Measurements from ENCODE around the gene GTSE1. TPM values are rescaled to one million over a fixed set of nuclear protein-coding genes. Genes with fewer than 3 reads are reported as not detected.

The GTSE1 gene
- total RNA-seq, 1 donor from 2014 or later, result 0.99 TPM

DNA sequence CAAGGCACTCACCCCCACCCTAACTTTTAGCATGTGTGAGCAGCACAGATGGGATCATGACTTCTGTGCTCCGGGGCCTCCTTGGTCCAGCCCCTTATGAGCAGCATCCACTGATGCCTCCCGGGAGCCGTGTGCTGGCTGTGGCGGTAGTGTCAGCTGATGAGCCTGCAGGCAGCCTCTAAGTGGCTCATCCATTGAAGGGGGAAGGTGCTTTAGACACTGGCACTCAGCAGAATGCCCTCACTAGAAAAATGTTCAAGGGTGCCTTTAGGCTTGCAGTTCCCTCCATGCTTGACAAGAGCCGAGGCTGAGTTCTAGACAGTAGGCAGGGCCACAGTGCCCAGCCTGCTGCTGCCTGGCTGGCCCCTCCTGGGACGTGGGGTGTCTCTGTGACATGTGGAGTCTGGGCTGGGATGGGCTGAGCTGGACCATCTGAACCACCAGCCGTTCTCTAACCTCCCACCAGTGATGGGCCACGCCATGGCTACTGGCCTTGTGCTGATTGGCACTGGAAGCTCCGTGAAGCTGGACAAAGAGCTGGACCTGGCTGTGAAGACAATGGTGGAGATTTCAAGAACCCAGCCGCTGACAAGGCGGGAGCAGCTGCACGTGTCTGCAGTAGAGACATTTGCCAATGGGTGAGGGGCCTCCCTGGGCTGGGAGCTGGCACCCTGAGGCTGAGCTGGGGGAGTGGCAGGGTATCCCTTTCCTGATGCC lies 23.1 kb upstream of the GTSE1 start:
- no peak for DNase-seq (ENCODE audit: low read depth in 2 of 2)

DNA sequence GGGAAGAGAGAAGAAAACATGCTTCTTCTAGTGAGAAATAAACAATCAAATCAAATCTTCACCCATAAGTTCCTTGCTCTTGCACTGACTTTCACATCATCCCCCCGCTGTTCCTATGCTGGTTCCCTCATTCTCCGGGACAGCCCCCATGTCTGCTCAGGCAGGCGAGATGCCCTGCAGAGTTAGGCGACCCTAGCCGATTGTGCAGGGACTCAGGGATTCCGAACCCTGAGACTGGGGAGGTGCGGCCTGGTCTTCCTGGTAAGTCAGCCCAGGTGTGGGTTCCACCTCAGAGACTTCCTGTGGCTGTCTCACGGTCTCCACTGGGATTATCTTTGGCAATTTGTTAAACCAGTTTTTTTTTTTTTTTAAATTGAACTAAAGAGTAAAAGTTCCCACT lies 22.3 kb upstream of the GTSE1 start:
- no peak for DNase-seq (ENCODE audit: low read depth in 2 of 2)

DNA sequence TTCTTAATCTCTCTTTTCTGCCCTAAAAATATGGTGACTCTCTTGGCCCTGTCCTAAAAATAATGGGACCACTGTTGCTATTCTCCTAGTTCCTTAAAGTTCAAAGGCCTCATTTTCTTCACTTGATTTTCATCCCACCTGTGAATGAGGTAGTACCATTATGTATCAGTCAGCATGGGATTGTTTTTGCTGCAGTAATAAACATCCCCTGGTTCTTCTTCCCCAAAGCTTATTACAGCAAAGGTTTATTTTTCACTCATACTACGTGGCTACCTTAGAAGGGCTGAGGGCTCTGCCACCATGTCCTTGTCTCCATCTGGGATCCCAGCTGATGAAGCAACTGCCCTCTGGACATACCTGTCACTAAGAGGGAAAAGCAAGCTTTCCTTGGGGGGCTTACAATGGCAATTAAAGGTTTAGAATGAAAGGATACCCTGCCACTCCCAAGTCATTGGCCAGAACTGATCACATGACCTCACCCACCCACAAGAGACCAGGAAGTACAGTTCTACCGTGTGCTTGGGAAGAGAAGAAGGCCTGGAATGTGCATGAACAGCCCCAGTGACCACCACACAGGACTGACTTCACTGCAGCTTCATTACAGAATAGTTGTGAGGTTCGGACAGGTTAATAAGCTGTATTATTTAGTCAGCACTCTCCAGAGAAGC lies 21.1 kb upstream of the GTSE1 start:
- no peak for DNase-seq (ENCODE audit: low read depth in 2 of 2)

DNA sequence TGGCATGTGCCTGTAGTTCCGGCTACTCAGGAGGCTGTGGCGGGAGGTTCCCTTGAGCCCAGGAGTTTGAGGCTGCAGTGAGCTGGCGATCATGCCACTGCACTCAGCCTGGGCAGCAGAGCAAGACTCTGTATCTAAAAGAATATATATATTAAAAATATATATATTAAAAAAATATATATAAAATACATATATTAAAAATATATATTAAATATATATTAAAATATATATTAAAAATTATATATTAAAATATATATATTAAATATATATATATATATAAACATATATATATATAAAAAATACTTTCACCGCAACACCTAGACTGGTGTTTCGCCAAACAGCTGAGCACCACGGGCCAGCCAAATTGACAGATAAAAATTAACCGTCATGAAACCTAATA lies 20.1 kb upstream of the GTSE1 start:
- no peak for DNase-seq (ENCODE audit: low read depth in 2 of 2)

DNA sequence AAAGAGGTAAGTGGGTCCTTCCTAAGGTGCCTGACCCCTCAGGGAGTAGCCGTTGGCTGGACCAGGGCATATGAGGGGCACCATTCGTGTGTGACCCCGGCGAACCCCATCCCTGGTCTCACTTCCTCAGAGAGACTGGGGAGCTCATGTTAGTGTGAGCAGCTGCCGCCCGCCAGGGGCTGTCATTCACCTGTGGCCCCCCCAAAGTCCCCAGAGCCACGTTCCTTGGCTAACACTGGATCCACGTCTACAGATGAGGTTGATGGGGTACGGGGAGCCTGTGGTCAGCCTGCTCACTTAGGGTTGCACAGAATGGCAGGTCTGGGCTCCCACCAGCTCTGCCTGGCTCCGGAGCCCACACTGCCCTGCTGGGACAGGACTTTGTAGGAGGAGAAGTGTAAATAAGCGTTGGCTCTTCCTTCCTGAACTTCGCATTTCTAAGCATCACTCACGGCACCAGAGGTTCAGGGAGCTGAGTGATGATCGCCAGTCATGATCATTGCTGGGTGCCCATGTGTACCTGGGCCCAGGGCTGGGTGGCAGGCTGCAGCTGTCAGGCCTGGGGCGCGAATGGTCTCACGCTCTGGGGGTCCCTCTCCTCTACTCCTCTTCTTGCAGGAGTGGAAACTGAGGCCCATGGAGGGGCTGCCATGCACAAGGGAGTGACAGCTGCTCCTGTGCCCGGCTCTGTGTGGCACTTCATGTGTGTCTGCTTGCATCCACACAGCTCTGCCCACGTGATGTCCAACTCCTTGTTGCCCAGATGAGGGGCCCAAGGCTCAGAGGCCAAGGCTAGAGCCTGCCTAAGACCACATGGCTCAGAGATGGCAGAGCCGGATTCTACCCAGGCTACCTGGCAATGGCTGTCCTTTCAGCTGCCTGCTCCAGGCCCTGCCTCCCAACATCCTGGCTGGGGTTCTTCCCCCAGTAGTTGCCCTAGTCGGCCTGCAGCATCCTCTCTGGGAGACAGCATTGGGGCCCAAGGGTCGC lies 17.7 kb upstream of the GTSE1 start:
- DNase-seq (ENCODE audit: low read depth in 2 of 2), result no peak

DNA sequence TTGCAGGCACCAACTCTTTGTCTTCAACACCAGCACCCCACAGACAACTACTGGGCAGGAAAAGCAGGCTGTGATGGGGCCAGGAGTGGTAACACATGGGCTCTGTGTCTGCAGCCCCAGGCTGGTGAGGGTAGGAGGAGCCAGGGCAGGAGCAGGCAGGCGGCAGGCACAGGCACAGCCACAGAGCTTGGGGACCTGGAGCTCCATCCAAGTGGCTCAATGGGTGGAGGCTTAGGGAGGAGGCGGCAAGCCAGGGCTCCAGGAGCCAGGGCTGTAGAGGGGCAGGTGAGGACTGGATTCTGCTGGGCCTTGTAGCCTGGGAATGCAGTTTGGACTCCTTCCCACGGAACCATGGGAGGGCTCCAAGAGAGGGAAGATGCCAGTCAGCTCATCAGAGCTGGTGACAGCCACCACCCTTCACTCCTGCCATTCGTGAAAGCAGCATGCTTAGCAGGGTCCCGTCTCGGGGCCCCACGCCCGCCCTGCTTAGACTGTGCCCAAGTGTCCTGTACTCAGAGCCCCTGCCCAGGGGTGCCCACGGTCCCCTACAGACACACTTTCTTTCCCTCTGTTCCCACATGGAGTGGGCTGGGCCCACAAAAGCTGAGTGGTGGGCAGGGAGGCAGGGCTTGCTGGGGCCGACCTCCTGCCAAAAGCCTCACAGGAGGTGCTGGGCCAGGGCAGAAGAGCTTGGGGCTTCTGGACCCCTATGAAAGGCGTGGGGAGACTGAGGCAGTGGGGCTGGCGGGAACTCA lies 16.4 kb upstream of the GTSE1 start:
- DNase-seq (ENCODE audit: low read depth in 2 of 2), result no peak

DNA sequence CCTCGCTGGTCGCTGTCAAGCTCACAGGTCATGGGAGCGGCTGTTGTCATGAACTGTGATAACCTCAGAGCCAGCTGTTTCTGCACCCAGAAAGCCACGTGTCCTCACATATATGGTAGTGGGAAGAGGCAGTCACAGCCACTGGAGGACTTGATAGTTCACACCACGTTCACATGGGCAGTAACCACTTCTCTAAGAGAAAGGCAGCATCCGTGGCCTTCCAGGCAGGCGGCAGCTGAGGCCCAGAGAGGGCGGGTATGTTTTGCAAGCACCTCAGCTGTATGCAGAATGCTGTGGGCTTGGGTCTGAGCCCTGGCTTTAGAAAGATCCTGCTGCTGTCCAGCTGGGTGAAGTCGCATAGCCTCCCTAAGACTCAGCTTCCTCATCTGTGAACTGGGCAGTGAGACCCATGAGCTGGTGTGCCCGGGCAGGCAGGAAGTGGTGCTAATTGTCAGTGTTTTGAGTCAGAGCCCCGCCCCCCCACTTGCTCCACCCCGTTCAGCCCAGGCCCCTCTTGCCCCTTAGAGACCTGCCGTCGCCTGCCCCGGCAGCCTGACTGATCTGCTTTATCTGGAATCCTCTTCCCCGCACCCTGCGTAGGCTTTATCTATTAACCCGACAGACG lies 15.6 kb upstream of the GTSE1 start:
- no peak for DNase-seq (ENCODE audit: low read depth in 2 of 2)

DNA sequence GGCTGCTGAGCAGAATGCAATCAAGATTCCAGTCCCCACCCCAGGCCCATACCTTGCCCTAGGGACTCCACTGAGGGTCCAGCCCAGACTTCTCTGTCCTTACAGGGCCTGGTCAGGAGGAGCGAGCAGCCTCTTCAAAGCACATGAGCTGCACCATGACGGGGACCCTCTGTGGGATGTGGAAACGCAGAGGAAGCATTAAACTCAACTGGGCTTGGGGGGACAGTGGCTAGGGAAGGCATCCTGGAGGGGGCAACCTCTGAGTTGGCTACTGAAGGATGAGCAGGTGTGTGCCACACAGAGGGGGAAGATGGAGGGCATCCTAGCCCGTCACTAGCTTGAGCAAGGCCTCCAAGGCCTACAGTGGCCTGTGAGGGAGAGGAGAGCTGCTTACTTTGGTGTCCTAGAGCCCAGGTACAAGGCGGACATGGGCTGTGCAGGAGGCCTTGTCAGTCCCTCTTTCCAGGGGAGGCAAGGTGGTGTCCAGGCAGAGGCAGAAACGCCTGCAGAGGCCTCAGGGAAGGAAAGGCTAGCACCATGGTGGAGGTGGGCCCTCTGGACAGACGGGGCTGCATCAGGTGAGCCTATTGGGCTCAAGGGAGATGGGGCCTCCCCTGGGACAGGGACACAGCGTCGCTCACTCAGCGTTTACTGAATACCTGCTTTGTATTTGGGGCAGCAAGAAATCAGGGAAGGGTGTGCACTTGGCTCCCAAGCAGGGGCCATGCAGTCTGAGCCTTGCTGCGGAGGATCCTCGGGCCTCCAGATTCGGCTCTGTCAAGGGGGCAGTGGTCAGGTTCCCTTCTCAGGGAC lies 14.6 kb upstream of the GTSE1 start:
- DNase-seq (ENCODE audit: low read depth in 2 of 2), result no peak

DNA sequence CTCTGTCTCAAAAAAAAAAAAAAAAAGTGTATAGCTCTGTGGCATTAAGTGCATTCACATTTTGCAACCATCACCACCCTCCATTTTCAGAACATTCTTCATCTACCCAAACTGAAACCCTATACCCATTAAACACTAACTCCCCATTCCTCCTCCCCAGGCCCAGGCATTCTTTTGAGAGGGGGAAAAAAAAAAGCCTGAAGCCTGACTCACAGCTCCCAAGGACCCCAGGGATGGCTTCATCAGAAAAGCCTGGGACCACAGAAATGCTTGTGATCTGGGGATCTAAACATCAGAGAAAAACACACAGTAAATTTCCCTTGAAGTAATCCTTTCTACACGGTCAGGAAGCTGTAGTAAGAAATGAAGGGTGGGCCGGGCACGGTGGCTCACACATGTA lies 10.7 kb upstream of the GTSE1 start:
- DNase-seq (ENCODE audit: low read depth in 2 of 2), result no peak

DNA sequence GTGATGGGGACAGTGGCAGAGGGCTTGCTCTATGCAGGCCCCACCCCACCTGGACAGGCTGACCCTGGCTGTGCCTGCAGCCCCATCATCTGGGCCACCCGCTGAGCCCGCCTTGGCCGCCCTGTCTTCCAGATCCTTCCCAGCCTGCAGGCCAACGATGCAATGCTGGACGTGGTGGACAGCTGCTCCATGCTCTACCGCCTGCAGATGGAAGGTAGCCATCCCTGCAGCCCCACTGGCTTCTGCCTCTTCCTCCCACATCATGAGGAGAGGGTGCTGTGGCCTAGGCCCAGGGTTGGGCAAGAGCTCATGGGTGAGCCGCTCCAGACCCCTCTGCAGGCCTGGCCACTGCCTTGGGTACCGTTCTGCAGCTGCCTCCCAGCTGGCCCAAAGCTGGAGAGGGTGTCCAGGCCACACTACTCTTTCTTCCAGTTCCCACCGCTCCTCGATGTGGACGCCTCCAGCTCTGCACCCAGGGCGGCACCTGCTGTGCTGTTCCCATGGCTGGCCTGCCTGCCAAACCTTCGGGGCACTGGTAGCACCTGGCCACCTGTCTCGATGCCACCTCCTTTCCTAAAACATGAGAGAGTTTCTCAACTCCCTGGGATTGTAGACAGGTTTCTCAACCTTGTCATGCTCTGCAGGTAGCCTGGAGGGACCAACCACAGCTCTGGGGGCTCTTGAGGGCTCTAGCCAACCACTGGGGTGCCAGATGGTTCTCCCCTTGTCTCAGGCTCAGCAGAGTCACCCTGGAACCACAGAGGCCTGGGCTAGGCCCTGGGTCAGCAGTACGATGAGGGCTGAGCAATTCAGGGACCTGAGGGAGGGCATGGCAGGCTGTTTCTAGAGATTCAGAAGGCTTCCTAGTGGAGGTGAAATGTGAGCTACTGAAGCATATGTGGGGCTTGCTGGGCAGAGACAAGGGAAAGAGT lies 9.5 kb upstream of the GTSE1 start:
- DNase-seq (ENCODE audit: low read depth in 2 of 2), result no peak

DNA sequence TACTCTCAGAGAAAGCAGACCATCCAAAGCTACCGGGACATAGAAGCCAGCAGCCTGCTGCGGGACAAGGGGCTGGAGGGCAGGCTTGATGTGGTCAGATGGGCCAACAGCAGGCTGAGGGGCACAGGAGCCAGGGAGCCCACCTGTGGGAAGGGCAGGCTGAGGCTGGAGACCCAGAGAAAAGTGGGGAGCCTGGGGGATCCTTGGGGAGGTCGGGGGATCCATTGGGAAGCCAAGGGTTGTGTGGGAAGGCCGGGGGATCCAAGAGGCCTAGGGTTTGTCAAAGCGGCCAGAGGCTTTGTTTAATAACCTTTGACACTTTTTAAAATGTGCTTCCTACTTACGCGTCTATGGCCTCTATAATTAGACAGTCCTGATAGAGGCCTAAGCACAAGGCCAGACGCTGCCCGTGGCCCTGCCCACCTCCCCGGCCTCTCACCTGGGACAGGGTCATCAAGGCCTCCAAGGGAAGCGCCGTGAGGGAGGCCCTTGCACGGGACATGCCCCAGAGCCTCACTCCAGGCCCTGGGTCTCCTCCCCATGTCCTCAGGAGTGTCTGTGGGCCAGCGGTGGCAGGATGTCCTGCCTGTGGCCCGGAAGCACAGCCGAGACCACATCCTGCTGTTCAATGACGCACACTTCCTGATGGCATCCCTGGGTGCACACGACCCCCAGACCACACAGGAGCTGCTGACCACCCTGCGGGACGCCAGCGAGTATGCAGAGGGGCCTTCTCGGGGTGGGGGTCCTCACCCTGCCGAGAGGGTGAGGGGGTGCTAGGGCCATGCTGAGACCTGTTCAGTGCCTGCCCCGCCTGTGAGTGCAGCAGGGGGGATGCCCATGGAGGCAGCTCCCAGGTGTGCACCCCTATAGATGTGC lies 8.6 kb upstream of the GTSE1 start:
- DNase-seq (ENCODE audit: low read depth in 2 of 2), result peak; percentile 61 to 72

DNA sequence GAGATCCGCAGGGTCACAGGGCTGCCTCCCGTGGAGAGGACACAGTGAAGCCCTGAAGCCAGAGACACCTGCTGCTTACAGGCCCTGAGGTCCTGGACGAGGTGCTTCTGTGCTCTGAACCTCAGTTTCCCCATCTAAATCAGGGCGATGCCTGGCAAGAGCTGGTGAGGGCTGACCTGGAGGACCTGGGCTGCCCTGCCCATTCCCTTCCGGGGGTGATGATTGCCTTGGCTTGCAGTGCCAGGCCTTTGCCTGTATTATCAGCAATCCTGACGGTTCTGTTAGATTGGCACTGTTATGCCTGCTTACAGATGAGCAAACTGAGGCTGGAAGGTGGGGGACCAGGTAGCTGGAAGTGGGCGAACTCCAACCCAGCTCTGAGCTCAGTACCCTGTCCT lies 7.8 kb upstream of the GTSE1 start:
- DNase-seq (ENCODE audit: low read depth in 2 of 2), result no peak

DNA sequence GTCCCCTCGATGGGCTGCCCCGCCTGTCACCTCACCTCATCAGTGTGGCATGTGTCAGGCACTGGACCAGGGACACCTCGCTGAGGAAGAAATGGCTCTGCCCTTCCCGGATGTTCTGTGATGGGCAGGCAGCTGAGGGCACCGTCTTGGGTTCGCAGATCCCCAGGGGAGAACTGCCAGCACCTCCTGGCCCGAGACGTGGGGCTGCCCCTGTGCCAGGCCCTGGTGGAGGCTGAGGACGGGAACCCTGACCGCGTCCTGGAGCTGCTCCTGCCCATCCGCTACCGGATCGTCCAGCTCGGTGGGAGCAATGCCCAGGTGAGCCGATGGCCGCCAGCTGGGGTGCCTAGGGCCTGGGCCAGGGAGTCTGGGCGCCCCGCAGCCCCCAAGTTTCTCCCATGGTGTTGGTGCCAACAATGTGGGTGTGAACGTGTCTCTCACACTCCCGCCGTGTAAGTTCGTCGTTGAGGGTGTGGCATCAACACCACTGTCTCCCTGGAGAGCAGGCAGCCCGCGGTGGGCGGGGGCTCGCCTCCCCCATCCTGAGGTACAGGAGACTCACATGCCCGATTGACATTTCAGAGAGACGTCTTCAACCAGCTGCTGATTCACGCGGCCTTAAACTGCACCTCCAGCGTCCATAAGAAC lies 7.3 kb upstream of the GTSE1 start:
- no peak for DNase-seq (ENCODE audit: low read depth in 2 of 2)

DNA sequence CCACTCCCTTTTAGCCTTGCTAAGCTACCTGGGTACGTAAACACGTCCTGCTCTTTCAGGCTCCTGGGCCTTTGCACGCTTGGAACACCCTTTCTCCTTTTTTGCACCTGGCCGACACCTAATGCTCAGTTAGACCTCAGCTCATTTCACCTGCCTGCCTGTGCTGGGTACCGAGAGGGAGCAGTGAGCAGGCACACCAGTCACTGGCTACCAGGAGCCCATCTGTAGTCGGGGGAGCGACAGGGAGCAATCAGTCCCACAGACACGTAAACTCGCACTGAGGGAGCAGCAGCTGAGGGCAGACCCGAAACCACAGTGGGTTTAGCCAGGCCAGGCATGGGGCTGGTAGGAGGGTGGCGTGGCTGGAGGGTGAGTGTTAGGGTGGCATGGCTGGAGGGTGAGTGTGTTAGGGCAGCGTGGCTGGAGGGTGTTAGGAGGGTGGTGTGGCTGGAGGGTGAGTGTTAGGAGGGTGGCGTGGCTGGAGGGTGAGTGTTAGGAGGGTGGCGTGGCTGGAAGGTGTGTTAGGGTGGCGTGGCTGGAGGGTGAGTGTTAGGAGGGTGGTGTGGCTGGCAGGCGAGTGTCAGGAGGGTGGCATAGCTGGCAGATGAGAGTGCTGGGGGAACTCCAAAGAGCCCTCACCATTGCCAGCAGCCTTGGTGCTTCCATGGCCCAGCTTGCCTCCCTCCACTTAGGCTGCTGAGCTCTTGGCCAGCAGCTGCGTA lies 6.4 kb upstream of the GTSE1 start:
- DNase-seq (ENCODE audit: low read depth in 2 of 2), result no peak

DNA sequence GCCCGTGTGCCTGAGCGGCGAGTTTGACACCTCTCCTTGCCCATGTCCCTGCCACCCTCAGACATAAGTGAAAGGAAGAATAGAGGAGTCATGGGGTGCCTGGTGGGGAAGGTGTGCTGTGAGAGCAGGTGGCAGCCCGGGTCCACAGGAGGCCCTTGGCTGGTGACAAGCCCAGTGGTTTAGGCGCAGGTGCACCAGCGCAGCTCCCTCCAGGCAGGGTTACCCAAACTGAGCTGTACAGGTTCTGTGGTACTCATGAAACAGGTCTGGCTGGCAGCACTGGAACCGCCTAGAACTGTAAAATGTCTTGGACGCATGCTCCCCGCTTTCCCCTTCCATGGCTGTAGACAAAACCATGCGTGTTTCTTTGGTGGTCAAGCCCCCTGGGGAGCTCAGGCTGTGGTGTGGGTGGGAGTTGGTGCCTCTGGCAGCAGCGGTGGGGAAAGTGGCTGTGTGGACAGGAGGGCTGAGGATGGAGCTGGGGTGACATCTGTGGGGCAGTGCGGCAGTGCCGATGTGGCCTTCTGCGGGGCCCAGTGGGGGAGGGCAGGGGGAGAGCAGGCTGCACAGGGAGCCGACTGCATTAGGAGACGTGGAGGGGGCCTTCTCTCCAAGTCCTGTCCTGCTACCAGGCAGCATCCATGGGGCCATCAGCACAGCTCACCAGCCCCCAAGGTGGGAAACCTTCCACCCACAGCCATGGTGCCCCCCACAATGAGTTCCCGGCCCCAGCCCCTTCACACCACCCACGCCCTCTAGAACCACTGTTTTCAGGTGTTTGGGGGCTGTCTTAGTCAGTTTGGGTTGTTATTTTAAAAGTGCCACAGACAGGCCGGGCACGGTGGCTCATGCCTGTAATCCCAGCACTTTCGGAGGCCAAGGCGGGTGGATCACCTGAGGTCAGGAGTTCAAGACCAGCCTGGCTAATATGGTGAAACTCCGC lies 5.6 kb upstream of the GTSE1 start:
- no peak for DNase-seq (ENCODE audit: low read depth in 2 of 2)

DNA sequence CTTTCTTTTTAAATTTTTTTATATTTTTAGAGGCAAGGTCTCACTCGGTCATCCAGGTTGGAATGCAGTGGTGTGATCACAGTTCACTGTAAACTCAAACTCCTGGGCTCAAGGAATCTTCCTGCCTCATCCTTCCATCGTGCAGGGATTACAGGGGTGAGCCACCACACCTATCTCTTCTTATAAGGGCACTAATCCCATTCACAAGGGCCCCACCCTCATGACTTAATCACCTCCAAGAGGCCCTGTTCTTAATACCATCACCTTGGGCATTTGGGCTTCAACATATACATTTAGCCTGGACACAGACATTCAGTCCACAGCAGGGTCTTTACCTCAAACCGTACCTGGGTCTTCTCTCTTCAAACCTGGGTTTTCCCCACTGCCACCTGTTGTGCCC lies 4.5 kb upstream of the GTSE1 start:
- no peak for DNase-seq (ENCODE audit: low read depth in 2 of 2)
